Transverse colon (tissue), 4 donors: ENCODE results near the gene KIF26A. TPM values are rescaled to one million over a fixed set of nuclear protein-coding genes. Genes with fewer than 3 reads are reported as not detected.

ENCODE experiments used
- DNase-seq: peaks from one replicate; pipeline ENCODE4 v3.0.0-alpha.2; 2019
- H3K27ac ChIP-seq, 4 donors: fragments of 200-600 bp; sonication (generic); 2 replicates each; pipeline ENCODE4 v1.5.1; 2016 to 2018; ENCODE audit warnings: inconsistent platforms in 4 of 4
- H3K27me3 ChIP-seq: fragments of 200-600 bp; sonication (generic); 2 replicates; pipeline ENCODE4 v1.5.1; 2017; ENCODE audit warnings: inconsistent platforms
- H3K36me3 ChIP-seq, 4 donors: fragments of 200-600 bp; sonication (generic); 2 replicates each; pipeline ENCODE4 v1.5.1; 2017 to 2019; ENCODE audit warnings: inconsistent platforms in 4 of 4
- H3K4me1 ChIP-seq, 4 donors: fragments of 200-600 bp; sonication (generic); 2 replicates each; pipeline ENCODE4 v1.5.1; 2017 to 2020; ENCODE audit warnings: inconsistent platforms in 4 of 4
- H3K4me3 ChIP-seq, 4 donors: fragments of 200-600 bp; sonication (generic); 1 replicate in 1 of 4; 2 replicates in 3 of 4; pipeline versions ENCODE4 v1.5.1 to v1.6.1; 2017 to 2019; ENCODE audit warnings: inconsistent platforms in 4 of 4
- H3K9me3 ChIP-seq, 2 donors: fragments of 200-600 bp; sonication (generic); 2 replicates each; pipeline ENCODE4 v1.5.1; 2017 to 2019; ENCODE audit warnings: inconsistent platforms in 2 of 2
- CTCF ChIP-seq, 5 experiments: fragments of 200-600 bp in 3 of 5; fragments of 450-650 bp in 2 of 5; sonication (generic) in 3 of 5; IDR thresholded peaks; 1 replicate in 2 of 5; 2 replicates in 3 of 5; pipeline ENCODE4 v1.5.1; 2016 to 2017; ENCODE audit warnings: antibody characterized with exemption in 5 of 5, inconsistent platforms in 3 of 5, mild to moderate bottlenecking in 2 of 5, moderate library complexity in 1 of 5
- EP300 ChIP-seq: sonication (generic); formaldehyde crosslinking; IDR thresholded peaks from one replicate; pipeline ENCODE4 v1.6.1; 2017; ENCODE audit warnings: antibody characterized with exemption, low read depth
- POLR2A ChIP-seq: fragments of 450-650 bp; IDR thresholded peaks from one replicate; pipeline ENCODE4 v1.6.1; 2016; ENCODE audit warnings: antibody characterized with exemption, mild to moderate bottlenecking, moderate library complexity
- POLR2AphosphoS5 ChIP-seq, 3 donors: sonication (generic); formaldehyde crosslinking; IDR thresholded peaks; one replicate each; pipeline ENCODE4 v1.6.1; 2016; ENCODE audit warnings: antibody characterized with exemption in 3 of 3
- WGBS, 2 donors: methylation state at CpG; one replicate each; pipeline ENCODE4 v1.1.5; 2018; ENCODE audit warnings: low coverage in 1 of 2; 5-methylcytosine and 5-hydroxymethylcytosine counted together
- in situ Hi-C, 4 donors: fragments of 200-750 bp; cut with MboI; loops; one replicate each; pipeline versions ENCODE4 v1.15.0 to v1.15.1; 2017; ENCODE audit warnings: low sequenced_read_pairs in 3 of 4, low pct_ligation_motif_present in 1 of 4, low pct_unique_long_range_greater_than_20kb in 1 of 4
- intact Hi-C: fragments of 100-400 bp; cut with DNase I; formaldehyde crosslinking; loops from one replicate; pipeline ENCODE4 v1.15.1; 2023; ENCODE audit warnings: low total_unique reads
- total RNA-seq, 4 donors: library from RNA; depleted of rRNA; stranded (reverse); fragments of >200 nt; gene quantifications; one replicate each; pipeline ENCODE4 v1.1.0, GENCODE V29; 2016

The KIF26A gene
- total RNA-seq, 4 donors from 2014 or later = 2.2 to 7.8 (median 4.4) TPM

GRCh38 chr14:104227806-104228205 lies 89.4 kb downstream of the KIF26A start:
- Histone ChIP-seq H3K27me3 (no peaks in the 10 kb centered on the region), H3K9me3 (no peaks in the 10 kb centered on the region), H3K4me1 (peaks cover 3 to 51% (median 41%) of the 10 kb centered on the region in 4 donors), H3K27ac (peak overlapping the region in 1 of 4 donors; percentile 78), H3K4me3 (no peak overlapping the region), H3K36me3 (no peaks in the 10 kb centered on the region)
- DNase-seq = no peak
- intact Hi-C loops = no loop called here
- WGBS, 2 donors = 71% methylated on average over 1 of the region's 1 CpG; no CpG with 5 or more reads in 1 of the 2 donors
- in situ Hi-C loops = no loop called here
- TF ChIP-seq EP300 = no peak
- no peak for TF ChIP-seq POLR2AphosphoS5 (IDR thresholded peaks at IDR 0.05)
- TF ChIP-seq POLR2A = no peak
- TF ChIP-seq CTCF (IDR thresholded peaks at IDR 0.05) = no peak

- in situ Hi-C loops = no loop called here
- Histone ChIP-seq H3K27me3 (no peaks in the 10 kb centered on the region), H3K9me3 (no peaks in the 10 kb centered on the region), H3K4me3 (no peak overlapping the region), H3K27ac (peak overlapping the region in 1 of 4 donors; percentile 78), H3K36me3 (no peaks in the 10 kb centered on the region), H3K4me1 (peaks cover 3 to 47% (median 39%) of the 10 kb centered on the region in 4 donors)
- intact Hi-C loops = no loop called here
- peak; percentile 5 for DNase-seq
- TF ChIP-seq POLR2AphosphoS5 (IDR thresholded peaks at IDR 0.05) (no peak), POLR2A (no peak)
- WGBS, 2 donors = 31 to 81% methylated on average over 2 to 7 of the region's 7 CpGs
Observed at GRCh38 chr14:104228221-104228620, 89.8 kb downstream of the KIF26A start.

GRCh38 chr14:104228716-104229533 lies 90.5 kb downstream of the KIF26A start:
- H3K4me3 ChIP-seq = no peak overlapping the region

GRCh38 chr14:104229534-104230055 lies 91.2 kb downstream of the KIF26A start:
- H3K27ac ChIP-seq = peak overlapping the region in 3 of 4 donors; percentile 51 to 69 (median 64)
- H3K4me3 ChIP-seq = no peak overlapping the region
- no peaks in the 10 kb centered on the region for H3K27me3 ChIP-seq
- in situ Hi-C loops (no loop called here), intact Hi-C loops (no loop called here)
- TF ChIP-seq POLR2A (peak; percentile 24), EP300 (peak; percentile 53), CTCF (IDR thresholded peaks at IDR 0.05) (peak in 1 of 5 experiments; percentile 11), POLR2AphosphoS5 (IDR thresholded peaks at IDR 0.05) (peak; percentile 29 to 45 (median 35))
- DNase-seq = peak; percentile 76
- H3K36me3 ChIP-seq = no peaks in the 10 kb centered on the region
- H3K9me3 ChIP-seq = peaks cover 8 to 10% of the 10 kb centered on the region in 2 donors
- WGBS, 2 donors = 40% methylated on average over 19 of the region's 23 CpGs; no CpG with 5 or more reads in 1 of the 2 donors
- peaks cover 0 to 33% (median 32%) of the 10 kb centered on the region in 4 donors for H3K4me1 ChIP-seq

More at GRCh38 chr14:104228716-104229533, 90.5 kb downstream of the KIF26A start:
- TF ChIP-seq CTCF (IDR thresholded peaks at IDR 0.05) (no peak), POLR2A (no peak), POLR2AphosphoS5 (IDR thresholded peaks at IDR 0.05) (no peak), EP300 (no peak)
- H3K9me3 ChIP-seq = peaks cover 2 to 3% of the 10 kb centered on the region in 2 donors
- intact Hi-C loops = no loop called here
- in situ Hi-C loops = no loop called here
- H3K27me3 ChIP-seq = no peaks in the 10 kb centered on the region
- peak; percentile 8 for DNase-seq
- peak overlapping the region in 3 of 4 donors; percentile 51 to 69 (median 64) for H3K27ac ChIP-seq
- H3K4me1 ChIP-seq = peaks cover 3 to 40% (median 36%) of the 10 kb centered on the region in 4 donors
- 70% methylated on average over 12 of the region's 17 CpGs; no CpG with 5 or more reads in 1 of the 2 donors for WGBS, 2 donors
- H3K36me3 ChIP-seq = no peaks in the 10 kb centered on the region
